SK-N-SH (cell line): ENCODE measurements around the gene SMCO2. TPM values are rescaled to one million over a fixed set of nuclear protein-coding genes. Genes with fewer than 3 reads are reported as not detected.

Source experiments
- CTCF ChIA-PET: fragments of 300-600, 350-600 bp; formaldehyde crosslinking; extraction: SDS; loops from one replicate; lab custom pipeline; 2021; lab: Yijun Ruan, JAX
- POLR2A ChIA-PET: fragments of 350-600 bp; sonication (Branson Sonifier 250); formaldehyde crosslinking; extraction: SDS; loops from one replicate; lab custom pipeline; 2020; ENCODE audit warnings: antibody characterized with exemption, inconsistent platforms; lab: Yijun Ruan, JAX
- DNase-seq: peaks from one replicate; pipeline ENCODE4 v3.0.0; 2012
- H2AFZ ChIP-seq: fragments of 200-600 bp; sonication (generic); 2 replicates; pipeline ENCODE4 v1.8.1; 2016; ENCODE audit warnings: antibody characterized with exemption, mild to moderate bottlenecking, low read depth
- H3F3A ChIP-seq: fragments of 200-600 bp; sonication (generic); replicated peaks from 2 replicates; pipeline ENCODE3; 2016; ENCODE audit warnings: antibody characterized with exemption, mild to moderate bottlenecking; ENCODE audit not compliant: insufficient read depth
- H3K27ac ChIP-seq, 2 experiments: fragments of 200-500 bp in 1 of 2; fragments of 200-600 bp in 1 of 2; sonication (Bioruptor generic) in 1 of 2; sonication (generic), shearing (Covaris generic) in 1 of 2; 2 replicates each; pipeline versions ENCODE4 v1.5.1 to v1.6.1; 2014 to 2016; ENCODE audit warnings: low read depth in 2 of 2, inconsistent platforms in 1 of 2, low read length in 1 of 2, mild to moderate bottlenecking in 1 of 2, mixed read lengths in 1 of 2
- H3K27me3 ChIP-seq: fragments of 200-600 bp; sonication (generic), shearing (Covaris generic); 2 replicates; pipeline ENCODE4 v1.6.1; 2016; ENCODE audit warnings: mixed run types; ENCODE audit not compliant: insufficient read depth
- H3K36me3 ChIP-seq, 2 experiments: fragments of 200-500 bp in 1 of 2; fragments of 200-600 bp in 1 of 2; sonication (Bioruptor generic) in 1 of 2; sonication (generic) in 1 of 2; replicated peaks in 1 of 2; 2 replicates each; pipeline versions ENCODE3 to v1.5.1; 2014 to 2016; ENCODE audit warnings: low read length in 1 of 2, mild to moderate bottlenecking in 1 of 2; ENCODE audit not compliant: insufficient read depth in 2 of 2, control insufficient read depth in 1 of 2
- H3K4me1 ChIP-seq, 2 experiments: fragments of 200-500 bp in 1 of 2; fragments of 200-600 bp in 1 of 2; sonication (Bioruptor generic) in 1 of 2; sonication (generic), shearing (Covaris generic) in 1 of 2; 2 replicates each; pipeline versions ENCODE4 v1.5.1 to v1.6.1; 2014 to 2016; ENCODE audit warnings: low read depth in 1 of 2, low read length in 1 of 2, mixed run types in 1 of 2; ENCODE audit not compliant: insufficient read depth in 2 of 2, control insufficient read depth in 1 of 2
- H3K4me2 ChIP-seq: fragments of 200-600 bp; sonication (generic), shearing (Covaris generic); 2 replicates; pipeline ENCODE4 v1.6.1; 2017; ENCODE audit warnings: mixed run types
- H3K4me3 ChIP-seq, 2 experiments: fragments of 200-500 bp in 1 of 2; fragments of 200-600 bp in 1 of 2; sonication (Bioruptor generic) in 1 of 2; sonication (generic), shearing (Covaris generic) in 1 of 2; 2 replicates each; pipeline versions ENCODE4 v1.5.1 to v1.8.1; 2014 to 2016; ENCODE audit warnings: low read depth in 2 of 2, inconsistent platforms in 1 of 2, low read length in 1 of 2, mild to moderate bottlenecking in 1 of 2, mixed read lengths in 1 of 2, moderate library complexity in 1 of 2
- H3K79me2 ChIP-seq: fragments of 200-600 bp; sonication (generic); 2 replicates; pipeline ENCODE4 v1.8.1; 2017; ENCODE audit warnings: mild to moderate bottlenecking; ENCODE audit not compliant: insufficient read depth
- H3K9ac ChIP-seq: fragments of 200-600 bp; sonication (generic); 2 replicates; pipeline ENCODE4 v1.6.1; 2017; ENCODE audit warnings: mixed run types
- H3K9me2 ChIP-seq: fragments of 200-600 bp; sonication (generic); 2 replicates; pipeline ENCODE4 v1.6.1; 2017; ENCODE audit warnings: mixed run types
- H3K9me3 ChIP-seq: fragments of 200-600 bp; sonication (generic); 2 replicates; pipeline ENCODE4 v1.6.1; 2017; ENCODE audit warnings: mixed run types, mild to moderate bottlenecking, moderate library complexity
- H4K20me1 ChIP-seq: fragments of 200-600 bp; sonication (generic); 2 replicates; pipeline ENCODE4 v1.6.1; 2017; ENCODE audit warnings: mild to moderate bottlenecking, mixed run types; ENCODE audit not compliant: insufficient read depth
- CHD2 ChIP-seq: fragments of 150-350 bp; IDR thresholded peaks from 2 replicates; pipeline ENCODE4 v1.6.1; 2018; ENCODE audit warnings: low read length; ENCODE audit not compliant: partially characterized antibody
- GATA2 ChIP-seq: sonication (generic); formaldehyde crosslinking; IDR thresholded peaks from 2 replicates; pipeline ENCODE4 v1.5.0; 2020; ENCODE audit warnings: mild to moderate bottlenecking, missing genetic modification reagents
- NFIC ChIP-seq: IDR thresholded peaks from 2 replicates; pipeline ENCODE4 v1.4.0; 2012; ENCODE audit warnings: borderline replicate concordance
- POLR2AphosphoS5 ChIP-seq: IDR thresholded peaks from 2 replicates; pipeline ENCODE4 v1.6.1; 2012; ENCODE audit warnings: low read depth, low read length
- RFX5 ChIP-seq: IDR thresholded peaks from 2 replicates; pipeline ENCODE4 v1.6.1; 2012; ENCODE audit warnings: mild to moderate bottlenecking, improper control_type of control experiment, low read length
- SIN3A ChIP-seq: IDR thresholded peaks from 2 replicates; pipeline ENCODE4 v1.6.1; 2012; ENCODE audit warnings: low read depth, mild to moderate bottlenecking, low read length, moderate library complexity, borderline replicate concordance
- SMC3 ChIP-seq: IDR thresholded peaks from 2 replicates; pipeline ENCODE4 v1.6.1; 2012; ENCODE audit warnings: low read depth, low read length, improper control_type of control experiment
- TAF1 ChIP-seq: IDR thresholded peaks from 2 replicates; pipeline ENCODE4 v1.6.1; 2012; ENCODE audit warnings: low read depth, mild to moderate bottlenecking, low read length, moderate library complexity, borderline replicate concordance
- TCF12 ChIP-seq: IDR thresholded peaks from 2 replicates; pipeline ENCODE4 v1.4.0; 2012
- TEAD4 ChIP-seq: IDR thresholded peaks from 2 replicates; pipeline ENCODE4 v1.4.0; 2012; ENCODE audit warnings: mild to moderate bottlenecking, borderline replicate concordance; ENCODE audit not compliant: insufficient read depth
- YY1 ChIP-seq: IDR thresholded peaks from 2 replicates; pipeline ENCODE4 v1.4.0; 2012; ENCODE audit warnings: low read depth, mild to moderate bottlenecking
- WGBS: methylation state at CpG from one replicate; pipeline ENCODE4 v1.1.6; 2017; ENCODE audit warnings: low lambda C conversion rate; 5-methylcytosine and 5-hydroxymethylcytosine counted together
- polyA plus RNA-seq, 3 experiments: library from polyadenylated mRNA; depleted of rRNA; stranded (reverse); fragments of >200 nt; gene quantifications; 2 replicates each; pipeline ENCODE4 v1.2.3, GENCODE V29; 2012
- TF ChIP-seq, protein P1 (sequence below): IDR thresholded peaks from 2 replicates; pipeline ENCODE4; 2012
- TF ChIP-seq, protein P2 (sequence below): IDR thresholded peaks from 2 replicates; pipeline ENCODE4 v1.6.1; 2012; ENCODE audit warnings: mild to moderate bottlenecking, low read depth, low read length, moderate library complexity
- TF ChIP-seq, protein P3 (sequence below): fragments of 150-350 bp; IDR thresholded peaks from 2 replicates; pipeline ENCODE4 v1.6.1; 2016; ENCODE audit warnings: mild to moderate bottlenecking, low read depth, low read length
- TF ChIP-seq, protein P4 (sequence below): IDR thresholded peaks from 2 replicates; pipeline ENCODE4 v1.4.0; 2012; ENCODE audit warnings: low read depth, borderline replicate concordance

Gene SMCO2
- polyA plus RNA-seq, 1 of the 3 experiments (the other 2 are of a cell fraction) = 0.21 TPM

DNA sequence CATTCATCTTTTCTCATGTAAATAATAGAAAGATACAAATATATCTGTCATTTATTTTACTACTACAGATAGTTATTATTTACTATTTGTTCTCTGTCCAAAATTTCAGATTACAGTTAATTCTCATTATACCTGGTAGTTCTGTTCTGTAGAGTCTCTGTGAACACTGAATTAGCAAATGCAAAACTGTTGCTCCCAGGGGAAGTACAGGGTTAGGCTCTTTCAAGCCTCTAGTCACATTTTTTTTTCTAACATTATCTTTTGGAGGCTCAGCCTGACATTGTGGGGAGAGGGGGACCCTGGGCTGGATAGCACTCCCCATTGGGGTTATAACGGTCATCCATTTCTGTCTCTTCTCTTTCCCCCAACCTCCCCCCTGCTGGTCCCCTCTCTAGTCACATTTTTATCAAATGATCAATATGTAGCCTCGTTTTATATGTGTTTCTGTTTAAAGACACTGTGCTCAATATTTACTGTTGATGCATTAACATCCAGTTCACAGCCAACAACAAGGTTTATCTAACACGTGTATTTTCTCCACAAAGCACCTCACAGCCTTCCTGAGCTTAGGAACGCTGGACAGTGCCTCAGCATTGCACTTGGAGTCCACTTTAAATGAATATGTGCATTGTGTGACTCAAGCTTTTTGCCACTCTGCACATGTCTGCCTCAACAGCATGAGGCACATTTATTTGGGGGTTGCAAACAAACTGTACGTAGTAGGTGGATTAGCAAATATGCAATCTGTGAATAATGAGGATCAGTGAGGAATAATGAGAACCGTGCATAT, 4.7 kb downstream of the SMCO2 start:
- TF ChIP-seq TEAD4 (no peak), CHD2 (no peak), GATA2 (CRISPR knock-in tag) (no peak), TAF1 (no peak), POLR2AphosphoS5 (no peak)
- TF ChIP-seq, protein P1, sequence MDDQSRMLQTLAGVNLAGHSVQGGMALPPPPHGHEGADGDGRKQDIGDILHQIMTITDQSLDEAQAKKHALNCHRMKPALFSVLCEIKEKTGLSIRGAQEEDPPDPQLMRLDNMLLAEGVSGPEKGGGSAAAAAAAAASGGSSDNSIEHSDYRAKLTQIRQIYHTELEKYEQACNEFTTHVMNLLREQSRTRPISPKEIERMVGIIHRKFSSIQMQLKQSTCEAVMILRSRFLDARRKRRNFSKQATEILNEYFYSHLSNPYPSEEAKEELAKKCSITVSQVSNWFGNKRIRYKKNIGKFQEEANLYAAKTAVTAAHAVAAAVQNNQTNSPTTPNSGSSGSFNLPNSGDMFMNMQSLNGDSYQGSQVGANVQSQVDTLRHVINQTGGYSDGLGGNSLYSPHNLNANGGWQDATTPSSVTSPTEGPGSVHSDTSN = no peak
- TF ChIP-seq, protein P2, sequence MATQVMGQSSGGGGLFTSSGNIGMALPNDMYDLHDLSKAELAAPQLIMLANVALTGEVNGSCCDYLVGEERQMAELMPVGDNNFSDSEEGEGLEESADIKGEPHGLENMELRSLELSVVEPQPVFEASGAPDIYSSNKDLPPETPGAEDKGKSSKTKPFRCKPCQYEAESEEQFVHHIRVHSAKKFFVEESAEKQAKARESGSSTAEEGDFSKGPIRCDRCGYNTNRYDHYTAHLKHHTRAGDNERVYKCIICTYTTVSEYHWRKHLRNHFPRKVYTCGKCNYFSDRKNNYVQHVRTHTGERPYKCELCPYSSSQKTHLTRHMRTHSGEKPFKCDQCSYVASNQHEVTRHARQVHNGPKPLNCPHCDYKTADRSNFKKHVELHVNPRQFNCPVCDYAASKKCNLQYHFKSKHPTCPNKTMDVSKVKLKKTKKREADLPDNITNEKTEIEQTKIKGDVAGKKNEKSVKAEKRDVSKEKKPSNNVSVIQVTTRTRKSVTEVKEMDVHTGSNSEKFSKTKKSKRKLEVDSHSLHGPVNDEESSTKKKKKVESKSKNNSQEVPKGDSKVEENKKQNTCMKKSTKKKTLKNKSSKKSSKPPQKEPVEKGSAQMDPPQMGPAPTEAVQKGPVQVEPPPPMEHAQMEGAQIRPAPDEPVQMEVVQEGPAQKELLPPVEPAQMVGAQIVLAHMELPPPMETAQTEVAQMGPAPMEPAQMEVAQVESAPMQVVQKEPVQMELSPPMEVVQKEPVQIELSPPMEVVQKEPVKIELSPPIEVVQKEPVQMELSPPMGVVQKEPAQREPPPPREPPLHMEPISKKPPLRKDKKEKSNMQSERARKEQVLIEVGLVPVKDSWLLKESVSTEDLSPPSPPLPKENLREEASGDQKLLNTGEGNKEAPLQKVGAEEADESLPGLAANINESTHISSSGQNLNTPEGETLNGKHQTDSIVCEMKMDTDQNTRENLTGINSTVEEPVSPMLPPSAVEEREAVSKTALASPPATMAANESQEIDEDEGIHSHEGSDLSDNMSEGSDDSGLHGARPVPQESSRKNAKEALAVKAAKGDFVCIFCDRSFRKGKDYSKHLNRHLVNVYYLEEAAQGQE = peak; percentile 82
- TF ChIP-seq, all 33 proteins: peak for 1
- no peak for DNase-seq
- Histone ChIP-seq H3K4me3 (no peak overlapping the region), H3K79me2 (no peaks in the 10 kb centered on the region), H3K36me3 (no peaks in the 10 kb centered on the region), H3F3A (no peaks in the 10 kb centered on the region), H3K9me2 (no peaks in the 10 kb centered on the region), H3K4me2 (no peak overlapping the region), H3K9me3 (no peaks in the 10 kb centered on the region), H3K27ac (no peak overlapping the region), H3K9ac (no peak overlapping the region), H4K20me1 (no peaks in the 10 kb centered on the region), H3K27me3 (no peaks in the 10 kb centered on the region), H3K4me1 (no peaks in the 10 kb centered on the region), H2AFZ (no peak overlapping the region)
- POLR2A ChIA-PET = no interaction called here
- WGBS = 80% methylated on average over 6 of the region's 6 CpGs
- CTCF ChIA-PET = interaction anchor here (1.1 kb wide), 1 partner anchor 15 kb away, joined by 3 read pairs; no protein-coding TSS in a partner anchor

DNA sequence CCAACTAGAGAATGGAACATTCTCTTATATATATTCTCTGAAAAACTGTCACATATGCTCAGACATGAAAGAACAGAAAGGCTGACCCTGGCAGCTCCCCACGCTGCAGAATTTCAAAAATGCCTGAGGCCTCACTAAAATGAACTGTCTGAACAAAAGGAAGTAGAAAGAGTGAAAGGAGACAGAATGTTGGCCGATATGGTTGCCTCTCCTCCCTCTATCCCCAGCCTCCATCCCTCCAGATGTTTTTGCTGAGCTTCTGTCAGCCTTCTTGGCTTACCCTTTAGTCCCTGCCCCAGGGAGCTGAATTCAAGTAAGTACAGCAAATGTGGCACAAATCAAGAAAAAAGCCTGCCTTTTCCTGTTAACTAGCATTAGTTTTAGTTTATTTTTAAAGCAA, 6.9 kb downstream of the SMCO2 start:
- Histone ChIP-seq H3F3A (no peaks in the 10 kb centered on the region), H3K4me1 (no peaks in the 10 kb centered on the region; a peak in 1 of 4 replicates), H3K9me2 (no peaks in the 10 kb centered on the region), H3K4me2 (no peak overlapping the region), H4K20me1 (no peaks in the 10 kb centered on the region), H3K9ac (no peak overlapping the region), H3K36me3 (no peaks in the 10 kb centered on the region), H3K79me2 (no peaks in the 10 kb centered on the region), H2AFZ (no peak overlapping the region), H3K4me3 (no peak overlapping the region), H3K9me3 (no peaks in the 10 kb centered on the region), H3K27ac (peak overlapping the region in 1 of 2 experiments; percentile 39; a peak in 1 of 4 replicates), H3K27me3 (no peaks in the 10 kb centered on the region)
- 60% methylated on average over 2 of the region's 2 CpGs for WGBS
- ChIA-PET POLR2A (no interaction called here), CTCF (no interaction called here)
- DNase-seq = no peak
- TF ChIP-seq CHD2 (no peak), TCF12 (no peak), YY1 (no peak), NFIC (no peak), POLR2AphosphoS5 (no peak), RFX5 (no peak), SMC3 (no peak), TAF1 (no peak), SIN3A (no peak)
- TF ChIP-seq, protein P3, sequence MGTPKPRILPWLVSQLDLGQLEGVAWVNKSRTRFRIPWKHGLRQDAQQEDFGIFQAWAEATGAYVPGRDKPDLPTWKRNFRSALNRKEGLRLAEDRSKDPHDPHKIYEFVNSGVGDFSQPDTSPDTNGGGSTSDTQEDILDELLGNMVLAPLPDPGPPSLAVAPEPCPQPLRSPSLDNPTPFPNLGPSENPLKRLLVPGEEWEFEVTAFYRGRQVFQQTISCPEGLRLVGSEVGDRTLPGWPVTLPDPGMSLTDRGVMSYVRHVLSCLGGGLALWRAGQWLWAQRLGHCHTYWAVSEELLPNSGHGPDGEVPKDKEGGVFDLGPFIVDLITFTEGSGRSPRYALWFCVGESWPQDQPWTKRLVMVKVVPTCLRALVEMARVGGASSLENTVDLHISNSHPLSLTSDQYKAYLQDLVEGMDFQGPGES = no peak
- TF ChIP-seq, protein P2 = no peak
- TF ChIP-seq, protein P4, sequence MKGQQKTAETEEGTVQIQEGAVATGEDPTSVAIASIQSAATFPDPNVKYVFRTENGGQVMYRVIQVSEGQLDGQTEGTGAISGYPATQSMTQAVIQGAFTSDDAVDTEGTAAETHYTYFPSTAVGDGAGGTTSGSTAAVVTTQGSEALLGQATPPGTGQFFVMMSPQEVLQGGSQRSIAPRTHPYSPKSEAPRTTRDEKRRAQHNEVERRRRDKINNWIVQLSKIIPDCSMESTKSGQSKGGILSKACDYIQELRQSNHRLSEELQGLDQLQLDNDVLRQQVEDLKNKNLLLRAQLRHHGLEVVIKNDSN = no peak
